M059J (cell line): ENCODE results near the gene SAMD11. TPM values are rescaled to one million over a fixed set of nuclear protein-coding genes. Genes with fewer than 3 reads are reported as not detected.

Experiments used
- DNase-seq: peaks from one replicate; pipeline ENCODE4 v3.0.0-alpha.2; 2012; ENCODE audit warnings: low read depth
- total RNA-seq: library from RNA; depleted of rRNA; stranded (reverse); fragments of >200 nt; shearing (Covaris generic); gene quantifications from 2 replicates; pipeline ENCODE4 v1.2.3, GENCODE V29; 2014

Gene SAMD11
- total RNA-seq, 1 experiment from 2014 or later = 59.8 TPM

DNA sequence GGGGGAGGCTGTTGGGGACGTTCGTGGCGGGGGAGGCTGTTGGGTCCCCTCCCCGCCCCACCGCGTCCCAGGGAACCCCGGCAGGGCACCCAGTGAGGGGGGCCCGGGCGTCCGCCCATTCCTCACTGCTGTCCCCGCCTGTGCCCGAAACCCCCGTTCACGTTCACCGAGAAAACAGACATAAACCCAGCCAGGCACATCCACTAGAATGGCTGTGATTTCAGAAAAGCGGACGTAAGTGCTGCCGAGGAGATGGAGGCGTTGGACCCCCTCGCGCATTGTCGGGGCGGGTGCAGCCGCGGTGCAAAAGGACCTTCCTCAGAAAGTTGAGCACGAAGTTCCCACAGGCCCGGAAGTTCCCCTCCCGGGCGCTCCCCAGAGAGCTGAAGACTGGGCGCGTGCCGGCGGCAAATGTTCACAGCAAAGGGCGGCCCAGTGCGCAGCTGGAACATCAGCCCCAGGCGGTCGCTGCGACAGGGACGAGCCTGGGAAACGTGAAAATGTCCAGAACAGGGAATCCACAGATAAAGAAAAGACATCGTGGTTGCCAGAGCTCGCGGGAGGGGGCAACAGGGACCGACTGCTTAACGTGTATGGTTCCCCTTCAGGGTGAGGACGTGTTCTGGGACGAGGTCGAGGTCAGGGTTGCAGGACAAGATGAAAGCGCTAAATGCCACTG is 18.5 kb upstream of the SAMD11 start:
- DNase-seq = no peak

DNA sequence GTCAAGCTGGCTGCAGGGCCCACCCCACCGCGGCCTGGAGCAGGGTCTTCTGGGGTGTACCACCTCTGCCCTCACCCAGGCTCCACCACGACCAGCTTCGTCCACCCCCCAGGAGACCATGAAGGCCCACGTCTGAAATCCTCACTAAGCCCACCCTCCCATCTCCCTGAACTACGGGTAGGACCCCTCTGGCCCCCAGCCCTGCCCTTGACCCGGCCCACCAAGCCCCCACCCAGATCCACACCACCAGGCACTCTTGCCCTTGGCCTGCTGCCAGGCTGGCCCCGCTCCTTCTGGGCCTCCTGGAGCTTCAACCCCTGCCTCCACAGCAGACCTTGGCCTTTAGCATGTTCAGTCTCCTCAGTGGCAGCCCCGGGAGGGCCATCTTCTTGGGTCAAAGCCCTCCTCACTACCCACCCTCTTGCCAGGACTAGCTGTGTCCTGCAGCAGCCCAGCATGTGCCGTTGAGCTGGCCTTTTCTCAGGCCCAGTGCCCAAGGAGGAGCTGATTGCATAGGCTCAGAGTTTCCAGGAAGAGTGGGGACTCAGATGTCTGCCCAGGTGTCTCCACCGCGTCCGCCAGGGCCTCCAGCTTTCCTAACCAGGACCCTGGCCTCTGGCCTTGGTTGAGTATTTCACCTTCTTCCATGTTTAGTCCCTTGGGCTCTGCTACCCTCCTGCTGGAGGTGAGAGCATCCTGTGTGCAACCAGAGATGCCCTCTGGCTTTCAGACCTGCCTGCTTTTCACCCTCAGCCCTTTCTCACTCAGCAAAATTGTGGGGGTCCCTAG is 17.7 kb upstream of the SAMD11 start:
- no peak for DNase-seq

- DNase-seq = peak; percentile 91
Observed at GRCh38 chr1:906600-907420, 16.9 kb upstream of the SAMD11 start.

- DNase-seq = no peak
Observed at GRCh38 chr1:907611-908451, 15.9 kb upstream of the SAMD11 start.

DNA sequence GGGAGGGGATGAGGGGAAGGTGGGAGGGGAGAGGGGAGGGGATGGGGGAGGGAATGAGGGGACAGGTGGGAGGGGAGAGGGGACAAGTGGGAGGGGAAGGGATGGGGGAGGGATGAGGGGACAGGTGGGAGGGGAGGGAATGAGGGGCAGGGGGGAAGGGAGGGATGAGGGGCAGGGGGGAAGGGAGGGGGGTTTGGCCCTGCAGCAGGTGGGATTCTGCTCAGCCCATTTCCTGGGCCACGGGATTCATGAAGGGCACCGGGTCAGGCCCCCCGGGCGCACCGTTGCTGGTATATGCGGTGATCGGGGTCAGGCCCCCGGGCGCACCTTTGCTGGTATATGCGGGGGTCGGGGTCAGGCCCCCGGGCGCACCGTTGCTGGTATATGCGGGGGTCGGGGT is 15.1 kb upstream of the SAMD11 start:
- no peak for DNase-seq

GRCh38 chr1:909861-910310 is 13.8 kb upstream of the SAMD11 start:
- DNase-seq = no peak

GRCh38 chr1:910311-910880 is 13.3 kb upstream of the SAMD11 start:
- peak; percentile 40 for DNase-seq

- peak; percentile 94 for DNase-seq
Observed at GRCh38 chr1:910881-911721, 12.6 kb upstream of the SAMD11 start.

GRCh38 chr1:911875-912739 is 11.6 kb upstream of the SAMD11 start:
- no peak for DNase-seq

- no peak for DNase-seq
Observed at GRCh38 chr1:912740-913301, 10.9 kb upstream of the SAMD11 start.

GRCh38 chr1:913491-914130 is 10.1 kb upstream of the SAMD11 start:
- no peak for DNase-seq

DNA sequence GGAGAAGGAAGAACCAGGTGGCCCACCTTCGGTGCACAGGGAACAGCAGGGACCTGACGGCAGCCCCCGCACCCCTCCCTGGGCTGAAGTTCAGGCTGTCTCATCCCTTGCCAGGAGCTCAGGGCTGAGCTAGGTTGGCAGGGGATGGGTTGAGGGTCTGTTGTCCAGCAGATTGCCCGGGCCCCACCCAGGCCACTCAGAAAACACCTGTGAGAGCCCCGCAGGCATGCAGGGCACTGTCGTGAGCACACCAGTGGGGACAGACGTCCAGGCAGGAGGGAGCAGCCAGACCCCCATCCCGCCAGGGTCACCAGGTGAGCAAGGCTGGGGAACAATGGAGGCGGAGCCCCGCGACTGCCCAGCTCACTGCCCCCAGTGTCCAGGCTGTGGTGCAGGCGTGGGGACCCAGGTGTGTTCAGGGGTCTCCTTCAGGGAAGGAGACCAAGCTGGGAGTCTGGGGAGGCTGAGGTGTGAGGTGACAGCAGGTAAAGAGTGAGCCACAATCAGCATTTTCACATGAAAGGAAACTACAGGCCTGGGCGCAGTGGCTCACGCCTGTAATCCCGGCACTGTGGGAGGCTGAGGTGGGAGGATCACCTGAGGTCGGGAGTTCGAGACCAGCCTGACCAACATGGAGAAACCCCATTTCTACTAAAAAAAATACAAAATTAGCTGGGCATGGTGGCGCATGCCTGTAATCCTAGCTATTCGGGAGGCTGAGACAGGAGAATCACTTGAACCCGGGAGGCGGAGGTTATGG is 9.4 kb upstream of the SAMD11 start:
- no peak for DNase-seq

DNA sequence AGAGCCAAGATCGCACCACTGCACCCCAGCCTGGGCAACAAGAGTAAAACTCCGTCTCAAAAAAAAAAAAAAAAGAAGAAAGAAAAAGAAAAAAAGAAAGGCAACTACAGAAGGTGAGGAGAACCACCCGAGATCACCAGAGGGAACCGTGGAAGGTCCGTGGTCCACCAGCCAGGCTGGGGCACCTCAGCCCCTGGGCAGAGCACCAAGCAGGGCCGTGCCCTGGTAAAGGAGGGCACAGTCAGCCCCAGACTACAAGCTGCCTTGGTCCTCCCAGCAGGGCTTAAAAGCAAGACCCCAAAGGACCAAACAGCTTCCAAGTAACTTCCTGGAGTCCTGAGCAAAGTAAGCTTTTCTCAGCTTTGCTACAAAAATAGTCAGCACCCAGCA is 8.8 kb upstream of the SAMD11 start:
- no peak for DNase-seq

GRCh38 chr1:915295-916172 is 8.2 kb upstream of the SAMD11 start:
- DNase-seq = no peak

DNA sequence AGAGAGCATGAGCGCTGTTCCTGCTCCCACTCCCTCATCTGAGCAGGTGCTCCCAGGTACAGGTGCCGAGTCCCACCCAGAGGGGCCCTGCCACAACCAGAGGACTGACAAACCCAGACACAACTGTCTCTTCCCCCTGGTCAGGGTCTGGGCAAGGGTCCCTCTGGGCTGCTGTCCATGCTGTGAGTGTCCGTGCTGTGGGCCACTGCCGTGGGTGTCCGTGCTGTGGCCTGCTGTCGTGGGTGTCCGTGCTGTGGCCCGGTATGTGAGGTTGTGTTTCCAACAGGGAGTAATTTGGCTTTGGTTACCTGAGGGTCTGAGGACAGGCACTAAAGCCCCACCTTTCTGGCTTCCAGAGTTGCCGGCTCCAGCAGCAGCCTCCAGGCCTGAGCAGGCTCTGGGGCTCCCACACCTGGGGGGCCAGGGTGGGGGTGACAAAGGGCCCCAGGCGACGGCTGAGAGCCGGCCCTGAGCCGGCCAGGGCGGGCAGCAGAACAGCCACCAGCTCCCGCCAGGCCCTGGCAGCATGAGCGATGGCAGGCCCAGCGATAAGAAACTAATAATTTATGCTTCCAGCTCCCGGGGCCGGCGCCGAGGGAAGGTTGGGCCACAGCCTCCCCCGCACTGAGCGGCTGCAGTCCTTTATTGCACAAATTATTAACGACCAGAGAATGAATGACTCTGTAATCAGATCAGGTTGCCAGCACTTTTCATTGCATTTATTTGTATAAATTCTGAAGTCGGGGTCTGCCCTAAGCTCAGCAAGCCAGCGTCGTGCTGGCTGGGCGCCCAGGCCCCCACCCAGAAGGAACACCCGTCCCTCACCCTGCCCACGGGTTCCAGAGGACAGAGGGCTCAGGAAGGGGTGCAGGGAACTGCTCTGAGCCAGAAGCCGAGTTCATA is 7.3 kb upstream of the SAMD11 start:
- no peak for DNase-seq

DNA sequence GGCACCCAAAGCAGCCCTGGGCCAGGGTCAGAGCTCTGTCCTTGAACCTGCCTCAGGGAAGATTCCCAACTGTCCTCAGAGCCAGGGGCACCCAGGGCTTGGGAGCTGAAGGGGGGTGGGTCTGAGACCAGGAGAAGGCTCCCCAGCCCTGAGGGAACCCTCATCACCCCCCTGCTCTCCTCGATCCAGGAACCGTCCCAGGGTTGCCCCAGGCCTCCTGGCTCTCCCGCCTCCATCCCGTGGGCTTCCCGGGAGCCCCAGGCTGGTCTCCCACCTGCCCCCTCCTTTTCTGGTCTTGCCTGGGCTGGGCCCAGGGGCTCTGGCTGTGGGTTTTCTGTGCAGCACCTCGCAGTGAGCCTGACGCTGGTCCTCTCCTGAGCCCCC is 6.7 kb upstream of the SAMD11 start:
- DNase-seq = no peak
